Measurements from ENCODE around the gene RGS12. TPM values are rescaled to one million over a fixed set of nuclear protein-coding genes. Genes with fewer than 3 reads are reported as not detected.

RGS12 gene
- total and polyA plus RNA-seq, 2 experiments from 2014 or later, result 9.3 to 13.2 TPM

DNA sequence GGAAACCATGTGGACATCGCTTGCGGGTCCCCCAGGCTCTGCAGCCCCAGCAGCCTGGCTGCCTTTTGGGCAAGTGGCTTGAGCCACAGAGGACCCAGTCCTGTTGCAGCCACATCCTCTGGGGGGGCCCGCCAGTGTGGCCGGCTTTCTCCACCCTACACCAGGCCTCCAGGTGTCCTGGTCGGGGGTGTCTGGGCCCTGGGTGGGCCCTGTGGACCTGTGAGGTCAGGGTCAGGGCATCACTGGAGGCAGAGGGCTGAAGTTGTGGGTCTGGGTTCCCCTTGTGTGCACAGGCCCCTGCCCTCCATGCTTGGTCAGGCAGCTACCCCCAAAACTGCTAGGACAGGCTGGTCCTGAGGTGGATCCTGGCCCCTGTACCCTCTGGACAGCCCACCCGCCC is 47.1 kb upstream of the RGS12 start:
- no peaks in the 10 kb centered on the region for H4K20me1 ChIP-seq (ENCODE audit: insufficient read depth)
- no peak overlapping the region for H2AFZ ChIP-seq
- H3K36me3 ChIP-seq (ENCODE audit: low read depth), result no peaks in the 10 kb centered on the region
- 77 to 83% methylated on average over 5 to 6 of the region's 6 CpGs for WGBS, 2 experiments (ENCODE audit: low coverage in 1 of 2, low lambda C conversion rate in 2 of 2, missing lambda C conversion rate in 2 of 2)
- H3F3A ChIP-seq (ENCODE audit: insufficient read depth), result peaks cover 3% of the 10 kb centered on the region; the same call in 1 of the 2 replicates
- no peaks in the 10 kb centered on the region for H3K9me3 ChIP-seq (ENCODE audit: low read depth)
- TF ChIP-seq EZH2phosphoT487 (IDR thresholded peaks at IDR 0.05; ENCODE audit: insufficient read depth, low read depth) (no peak), EZH2 (IDR thresholded peaks at IDR 0.05; ENCODE audit: insufficient read depth, poor library complexity, severe bottlenecking) (no peak)
- DNase-seq, result no peak
- H3K4me3 ChIP-seq, result no peak overlapping the region
- H3K4me2 ChIP-seq (ENCODE audit: unreplicated experiment), result no peak overlapping the region
- in situ Hi-C loops (cut with MboI), result no loop called here
- H3K27me3 ChIP-seq (replicated peaks; ENCODE audit: insufficient read depth), result no peaks in the 10 kb centered on the region
- H3K79me2 ChIP-seq (ENCODE audit: insufficient read depth), result no peaks in the 10 kb centered on the region
- no peaks in the 10 kb centered on the region for H3K9me2 ChIP-seq (ENCODE audit: insufficient read depth)
- no peak overlapping the region for H3K9ac ChIP-seq
- no peak overlapping the region for H3K27ac ChIP-seq
- no peaks in the 10 kb centered on the region for H3K4me1 ChIP-seq (ENCODE audit: insufficient read depth)

- H3K27me3 ChIP-seq (replicated peaks; ENCODE audit: insufficient read depth), result no peaks in the 10 kb centered on the region
- no peaks in the 10 kb centered on the region for H3K79me2 ChIP-seq (ENCODE audit: insufficient read depth)
- WGBS, 2 experiments (ENCODE audit: low coverage in 1 of 2, low lambda C conversion rate in 2 of 2, missing lambda C conversion rate in 2 of 2), result 76 to 79% methylated on average over 16 of the region's 16 CpGs
- TF ChIP-seq EZH2 (IDR thresholded peaks at IDR 0.05; ENCODE audit: insufficient read depth, poor library complexity, severe bottlenecking) (no peak), EZH2phosphoT487 (IDR thresholded peaks at IDR 0.05; ENCODE audit: insufficient read depth, low read depth) (no peak)
- H3K4me1 ChIP-seq (ENCODE audit: insufficient read depth), result no peaks in the 10 kb centered on the region
- no peak for DNase-seq
- no peak overlapping the region for H3K9ac ChIP-seq
- H4K20me1 ChIP-seq (ENCODE audit: insufficient read depth), result no peaks in the 10 kb centered on the region
- H3K36me3 ChIP-seq (ENCODE audit: low read depth), result no peaks in the 10 kb centered on the region
- H3K4me3 ChIP-seq, result no peak overlapping the region
- no peaks in the 10 kb centered on the region for H3K9me3 ChIP-seq (ENCODE audit: low read depth)
- in situ Hi-C loops (cut with MboI), result no loop called here
- no peak overlapping the region for H3K4me2 ChIP-seq (ENCODE audit: unreplicated experiment)
- no peaks in the 10 kb centered on the region for H3K9me2 ChIP-seq (ENCODE audit: insufficient read depth)
- H3K27ac ChIP-seq, result no peak overlapping the region
- H2AFZ ChIP-seq, result no peak overlapping the region
- H3F3A ChIP-seq (ENCODE audit: insufficient read depth), result peaks cover 3% of the 10 kb centered on the region; the same call in 1 of the 2 replicates
Measured at GRCh38 chr4:3246458-3247398, 46.1 kb upstream of the RGS12 start.

GRCh38 chr4:3247399-3248177 is 45.2 kb upstream of the RGS12 start:
- Histone ChIP-seq H3K4me2 (ENCODE audit: unreplicated experiment) (no peak overlapping the region), H3K9me3 (ENCODE audit: low read depth) (no peaks in the 10 kb centered on the region), H3K79me2 (ENCODE audit: insufficient read depth) (no peaks in the 10 kb centered on the region), H3K9me2 (ENCODE audit: insufficient read depth) (no peaks in the 10 kb centered on the region), H3K4me1 (ENCODE audit: insufficient read depth) (no peaks in the 10 kb centered on the region), H3F3A (ENCODE audit: insufficient read depth) (no peaks in the 10 kb centered on the region), H3K4me3 (no peak overlapping the region), H3K27me3 (replicated peaks; ENCODE audit: insufficient read depth) (no peaks in the 10 kb centered on the region), H3K9ac (no peak overlapping the region), H4K20me1 (ENCODE audit: insufficient read depth) (no peaks in the 10 kb centered on the region), H2AFZ (no peak overlapping the region), H3K36me3 (ENCODE audit: low read depth) (no peaks in the 10 kb centered on the region), H3K27ac (no peak overlapping the region)
- in situ Hi-C loops (cut with MboI), result no loop called here
- TF ChIP-seq EZH2phosphoT487 (IDR thresholded peaks at IDR 0.05; ENCODE audit: insufficient read depth, low read depth) (no peak), EZH2 (IDR thresholded peaks at IDR 0.05; ENCODE audit: insufficient read depth, poor library complexity, severe bottlenecking) (no peak)
- DNase-seq, result no peak
- 92 to 93% methylated on average over 18 to 19 of the region's 21 CpGs for WGBS, 2 experiments (ENCODE audit: low coverage in 1 of 2, low lambda C conversion rate in 2 of 2, missing lambda C conversion rate in 2 of 2)

DNA sequence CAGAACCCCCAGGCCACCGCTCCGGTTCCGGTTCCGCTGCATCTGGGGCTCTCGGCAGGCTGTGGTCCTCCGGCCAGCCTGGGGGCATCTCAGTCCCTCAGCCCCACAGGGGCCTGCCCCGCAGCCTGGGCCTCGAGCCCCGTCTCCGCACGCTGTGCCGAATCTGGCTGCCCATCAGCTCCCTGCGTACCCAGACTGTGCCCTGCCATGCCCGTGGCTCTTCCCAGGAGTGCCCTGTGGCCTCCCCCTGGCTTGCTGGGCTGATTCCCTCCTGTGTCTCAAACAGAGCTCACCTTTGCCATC is 44.7 kb upstream of the RGS12 start:
- no peak overlapping the region for H3K9ac ChIP-seq
- H3K27ac ChIP-seq, result no peak overlapping the region
- H3K36me3 ChIP-seq (ENCODE audit: low read depth), result no peaks in the 10 kb centered on the region
- H2AFZ ChIP-seq, result no peak overlapping the region
- no peaks in the 10 kb centered on the region for H3K79me2 ChIP-seq (ENCODE audit: insufficient read depth)
- WGBS, 2 experiments (ENCODE audit: low coverage in 1 of 2, low lambda C conversion rate in 2 of 2, missing lambda C conversion rate in 2 of 2), result 96% methylated on average over 12 of the region's 14 CpGs; no CpG with 5 or more reads in 1 of the 2 experiments
- H3K4me1 ChIP-seq (ENCODE audit: insufficient read depth), result no peaks in the 10 kb centered on the region
- H3K9me3 ChIP-seq (ENCODE audit: low read depth), result no peaks in the 10 kb centered on the region
- in situ Hi-C loops (cut with MboI), result no loop called here
- H3K4me2 ChIP-seq (ENCODE audit: unreplicated experiment), result no peak overlapping the region
- no peaks in the 10 kb centered on the region for H4K20me1 ChIP-seq (ENCODE audit: insufficient read depth)
- no peaks in the 10 kb centered on the region for H3F3A ChIP-seq (ENCODE audit: insufficient read depth)
- TF ChIP-seq EZH2phosphoT487 (IDR thresholded peaks at IDR 0.05; ENCODE audit: insufficient read depth, low read depth) (no peak), EZH2 (IDR thresholded peaks at IDR 0.05; ENCODE audit: insufficient read depth, poor library complexity, severe bottlenecking) (no peak)
- no peak overlapping the region for H3K4me3 ChIP-seq
- no peak for DNase-seq
- H3K27me3 ChIP-seq (replicated peaks; ENCODE audit: insufficient read depth), result no peaks in the 10 kb centered on the region
- no peaks in the 10 kb centered on the region for H3K9me2 ChIP-seq (ENCODE audit: insufficient read depth)

Measured in GM23248 (cell line).